ENCODE data around the gene AKR1D1. TPM values are rescaled to one million over a fixed set of nuclear protein-coding genes. Genes with fewer than 3 reads are reported as not detected.
"Not testable (repeated sequence)": the region's sequence is repeated elsewhere in the genome, so short reads cannot be mapped to it uniquely, and the experiment has no call there.

The AKR1D1 gene
- total and polyA plus RNA-seq, 2 donors = 0.05 TPM

DNA sequence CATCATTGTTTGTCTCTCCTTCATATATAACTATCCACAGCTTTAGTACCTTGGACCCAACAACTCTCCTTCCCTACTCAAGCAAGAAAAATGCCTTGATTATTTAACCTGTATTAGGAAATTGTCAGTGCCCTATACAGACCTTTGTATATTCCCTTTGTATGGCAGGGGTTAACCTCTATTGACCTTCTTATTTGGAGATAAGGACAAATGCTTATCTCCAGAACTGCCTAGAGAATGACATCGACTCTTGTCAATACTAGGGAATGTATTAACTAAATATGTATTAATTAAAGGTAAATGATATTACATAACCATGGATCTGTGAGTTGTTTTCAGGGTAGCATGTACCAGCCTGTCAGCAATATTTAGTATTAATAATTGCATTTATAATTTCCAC is 10.4 kb upstream of the AKR1D1 start:
- no peak for DNase-seq (ENCODE audit: low read depth in 6 of 9, low spot score in 9 of 9)
- H3K27ac ChIP-seq (ENCODE audit: low read depth in 1 of 2, low read length in 1 of 2) = no peak overlapping the region
- no peaks in the 10 kb centered on the region for H3K9me3 ChIP-seq (ENCODE audit: control insufficient read depth in 2 of 2, insufficient read depth in 1 of 2, low read length in 1 of 2)
- H3K27me3 ChIP-seq (ENCODE audit: control insufficient read depth in 2 of 2, insufficient read depth in 1 of 2, low read length in 1 of 2) = no peaks in the 10 kb centered on the region
- H3K36me3 ChIP-seq (ENCODE audit: control insufficient read depth in 2 of 2, insufficient read depth in 2 of 2, low read length in 1 of 2) = no peaks in the 10 kb centered on the region
- no peak overlapping the region for H3K4me3 ChIP-seq (ENCODE audit: low read length in 2 of 2)
- WGBS = 93% methylated on average over 1 of the region's 1 CpG
- no peaks in the 10 kb centered on the region for H3K4me1 ChIP-seq (ENCODE audit: control insufficient read depth in 2 of 2, insufficient read depth in 2 of 2, low read length in 2 of 2)

- Histone ChIP-seq H3K36me3 (ENCODE audit: control insufficient read depth in 2 of 2, insufficient read depth in 2 of 2, low read length in 1 of 2) (no peaks in the 10 kb centered on the region), H3K27ac (ENCODE audit: low read depth in 1 of 2, low read length in 1 of 2) (no peak overlapping the region), H3K9me3 (ENCODE audit: control insufficient read depth in 2 of 2, insufficient read depth in 1 of 2, low read length in 1 of 2) (no peaks in the 10 kb centered on the region), H3K27me3 (ENCODE audit: control insufficient read depth in 2 of 2, insufficient read depth in 1 of 2, low read length in 1 of 2) (no peaks in the 10 kb centered on the region), H3K4me1 (ENCODE audit: control insufficient read depth in 2 of 2, insufficient read depth in 2 of 2, low read length in 2 of 2) (no peaks in the 10 kb centered on the region), H3K4me3 (ENCODE audit: low read length in 2 of 2) (no peak overlapping the region)
- no peak for DNase-seq (ENCODE audit: low read depth in 6 of 9, low spot score in 9 of 9)
- 96% methylated on average over 1 of the region's 1 CpG for WGBS
Observed at GRCh38 chr7:138066954-138067394, 9.3 kb upstream of the AKR1D1 start.

DNA sequence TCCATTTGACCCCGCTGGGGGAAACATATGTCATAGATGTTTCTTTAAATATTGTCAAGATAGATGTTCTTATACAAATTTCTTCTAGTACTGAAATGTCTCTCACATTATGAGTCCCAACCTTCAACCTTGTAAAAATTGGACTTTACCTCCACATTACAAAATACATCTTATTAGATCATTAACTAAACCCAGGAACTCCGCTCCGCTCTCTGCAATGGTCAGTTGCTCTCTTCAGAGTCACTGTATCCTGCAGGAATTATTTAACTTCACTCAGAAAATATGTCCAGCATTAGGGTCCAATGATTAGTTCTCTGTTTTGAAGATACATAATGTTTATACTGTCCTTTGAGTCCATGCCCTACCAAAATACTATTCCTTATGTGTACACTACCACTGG is 8.5 kb upstream of the AKR1D1 start:
- H3K36me3 ChIP-seq (ENCODE audit: control insufficient read depth in 2 of 2, insufficient read depth in 2 of 2, low read length in 1 of 2) = no peaks in the 10 kb centered on the region
- H3K27me3 ChIP-seq (ENCODE audit: control insufficient read depth in 2 of 2, insufficient read depth in 1 of 2, low read length in 1 of 2) = no peaks in the 10 kb centered on the region
- DNase-seq (ENCODE audit: low read depth in 6 of 9, low spot score in 9 of 9) = no peak
- H3K27ac ChIP-seq (ENCODE audit: low read depth in 1 of 2, low read length in 1 of 2) = no peak overlapping the region
- no peaks in the 10 kb centered on the region for H3K4me1 ChIP-seq (ENCODE audit: control insufficient read depth in 2 of 2, insufficient read depth in 2 of 2, low read length in 2 of 2)
- H3K9me3 ChIP-seq (ENCODE audit: control insufficient read depth in 2 of 2, insufficient read depth in 1 of 2, low read length in 1 of 2) = no peaks in the 10 kb centered on the region
- no peak overlapping the region for H3K4me3 ChIP-seq (ENCODE audit: low read length in 2 of 2)
- WGBS = 99% methylated on average over 3 of the region's 3 CpGs

DNA sequence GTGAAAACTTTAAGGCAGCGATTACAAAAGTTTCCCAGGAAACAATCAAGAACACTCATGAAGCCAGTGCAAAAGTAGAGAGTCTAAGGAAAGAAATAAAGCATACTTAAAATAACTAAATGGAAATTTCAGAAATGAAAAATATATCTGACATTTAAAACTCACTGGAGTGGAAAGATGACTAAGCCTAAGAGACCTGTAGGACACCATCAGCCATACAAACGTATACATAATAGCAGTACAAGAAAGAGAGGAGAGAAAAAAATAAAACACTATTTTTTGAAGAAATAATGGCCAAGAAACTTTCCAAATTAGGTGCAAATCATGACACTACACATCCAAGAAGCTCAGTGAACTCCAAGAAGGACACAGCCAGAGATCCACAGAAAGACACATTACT is 5.4 kb upstream of the AKR1D1 start:
- H3K9me3 ChIP-seq (ENCODE audit: control insufficient read depth in 2 of 2, insufficient read depth in 1 of 2, low read length in 1 of 2) = no peaks in the 10 kb centered on the region
- no peaks in the 10 kb centered on the region for H3K36me3 ChIP-seq (ENCODE audit: control insufficient read depth in 2 of 2, insufficient read depth in 2 of 2, low read length in 1 of 2)
- DNase-seq (ENCODE audit: low read depth in 6 of 9, low spot score in 9 of 9) = no peak
- 88% methylated on average over 2 of the region's 2 CpGs for WGBS
- H3K27me3 ChIP-seq (ENCODE audit: control insufficient read depth in 2 of 2, insufficient read depth in 1 of 2, low read length in 1 of 2) = no peaks in the 10 kb centered on the region
- no peaks in the 10 kb centered on the region for H3K4me1 ChIP-seq (ENCODE audit: control insufficient read depth in 2 of 2, insufficient read depth in 2 of 2, low read length in 2 of 2)
- no peak overlapping the region for H3K4me3 ChIP-seq (ENCODE audit: low read length in 2 of 2)
- no peak overlapping the region for H3K27ac ChIP-seq (ENCODE audit: low read depth in 1 of 2, low read length in 1 of 2)

GRCh38 chr7:138072726-138073125 is 3.5 kb upstream of the AKR1D1 start:
- H3K4me3 ChIP-seq (ENCODE audit: low read length in 2 of 2) = no peak overlapping the region
- no peaks in the 10 kb centered on the region for H3K27me3 ChIP-seq (ENCODE audit: control insufficient read depth in 2 of 2, insufficient read depth in 1 of 2, low read length in 1 of 2)
- 95% methylated on average over 2 of the region's 2 CpGs for WGBS
- no peak for DNase-seq (ENCODE audit: low read depth in 6 of 9, low spot score in 9 of 9)
- no peaks in the 10 kb centered on the region for H3K36me3 ChIP-seq (ENCODE audit: control insufficient read depth in 2 of 2, insufficient read depth in 2 of 2, low read length in 1 of 2)
- no peaks in the 10 kb centered on the region for H3K4me1 ChIP-seq (ENCODE audit: control insufficient read depth in 2 of 2, insufficient read depth in 2 of 2, low read length in 2 of 2)
- H3K27ac ChIP-seq (ENCODE audit: low read depth in 1 of 2, low read length in 1 of 2) = no peak overlapping the region
- no peaks in the 10 kb centered on the region for H3K9me3 ChIP-seq (ENCODE audit: control insufficient read depth in 2 of 2, insufficient read depth in 1 of 2, low read length in 1 of 2)

DNA sequence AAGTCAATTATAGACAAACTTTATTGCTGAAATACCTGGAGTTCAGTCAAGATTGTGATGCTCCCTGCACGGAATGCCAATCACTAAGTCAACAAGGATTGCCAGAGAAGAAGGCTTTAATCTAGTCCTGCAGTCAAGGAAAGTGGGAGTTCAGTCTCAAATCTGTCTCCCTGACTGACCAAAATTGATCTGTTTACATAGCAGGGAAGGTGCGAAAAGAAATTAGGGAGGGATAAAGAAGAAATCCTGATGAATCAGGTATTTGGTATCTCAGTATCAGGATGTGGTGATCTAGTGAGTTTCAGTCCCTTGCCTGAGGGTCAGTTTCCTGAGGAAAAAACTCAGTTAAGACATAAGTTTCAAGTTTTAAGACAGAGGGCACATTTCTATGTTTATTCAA is 2.1 kb upstream of the AKR1D1 start:
- H3K27ac ChIP-seq (ENCODE audit: low read depth in 1 of 2, low read length in 1 of 2) = no peak overlapping the region
- H3K4me1 ChIP-seq (ENCODE audit: control insufficient read depth in 2 of 2, insufficient read depth in 2 of 2, low read length in 2 of 2) = no peaks in the 10 kb centered on the region
- no peak overlapping the region for H3K4me3 ChIP-seq (ENCODE audit: low read length in 2 of 2)
- DNase-seq (ENCODE audit: low read depth in 6 of 9, low spot score in 9 of 9) = no peak
- no peaks in the 10 kb centered on the region for H3K36me3 ChIP-seq (ENCODE audit: control insufficient read depth in 2 of 2, insufficient read depth in 2 of 2, low read length in 1 of 2)
- WGBS = 97% methylated on average over 2 of the region's 2 CpGs
- no peaks in the 10 kb centered on the region for H3K9me3 ChIP-seq (ENCODE audit: control insufficient read depth in 2 of 2, insufficient read depth in 1 of 2, low read length in 1 of 2)
- no peaks in the 10 kb centered on the region for H3K27me3 ChIP-seq (ENCODE audit: control insufficient read depth in 2 of 2, insufficient read depth in 1 of 2, low read length in 1 of 2)

DNA sequence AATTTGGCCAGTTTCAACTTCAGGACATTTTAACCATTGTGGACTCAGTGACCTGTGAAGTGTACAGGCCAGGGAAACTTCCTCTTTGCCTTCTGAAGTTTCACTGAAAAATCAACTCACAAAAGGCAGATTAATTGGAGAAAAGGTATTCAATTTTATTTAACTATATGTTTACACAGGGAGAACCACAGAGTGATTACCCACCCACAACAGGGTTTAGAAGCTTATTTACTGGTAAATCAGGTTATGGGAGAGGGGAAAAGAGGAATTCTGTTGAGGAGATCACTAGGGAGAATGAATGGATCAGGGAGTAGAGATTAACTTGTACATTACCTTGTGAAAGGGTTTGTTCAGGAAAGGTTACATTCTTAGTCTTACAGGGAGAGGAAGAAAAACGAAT is 1.7 kb upstream of the AKR1D1 start:
- Histone ChIP-seq H3K4me1 (ENCODE audit: control insufficient read depth in 2 of 2, insufficient read depth in 2 of 2, low read length in 2 of 2) (no peaks in the 10 kb centered on the region), H3K27ac (ENCODE audit: low read depth in 1 of 2, low read length in 1 of 2) (no peak overlapping the region), H3K36me3 (ENCODE audit: control insufficient read depth in 2 of 2, insufficient read depth in 2 of 2, low read length in 1 of 2) (no peaks in the 10 kb centered on the region), H3K9me3 (ENCODE audit: control insufficient read depth in 2 of 2, insufficient read depth in 1 of 2, low read length in 1 of 2) (no peaks in the 10 kb centered on the region), H3K4me3 (ENCODE audit: low read length in 2 of 2) (no peak overlapping the region), H3K27me3 (ENCODE audit: control insufficient read depth in 2 of 2, insufficient read depth in 1 of 2, low read length in 1 of 2) (no peaks in the 10 kb centered on the region)
- WGBS = 75% methylated on average over 1 of the region's 1 CpG
- DNase-seq (ENCODE audit: low read depth in 6 of 9, low spot score in 9 of 9) = no peak

- no peak overlapping the region for H3K27ac ChIP-seq (ENCODE audit: low read depth in 1 of 2, low read length in 1 of 2)
- WGBS = 90% methylated on average over 3 of the region's 3 CpGs
- H3K4me1 ChIP-seq (ENCODE audit: control insufficient read depth in 2 of 2, insufficient read depth in 2 of 2, low read length in 2 of 2) = no peaks in the 10 kb centered on the region
- no peaks in the 10 kb centered on the region for H3K36me3 ChIP-seq (ENCODE audit: control insufficient read depth in 2 of 2, insufficient read depth in 2 of 2, low read length in 1 of 2)
- H3K27me3 ChIP-seq (ENCODE audit: control insufficient read depth in 2 of 2, insufficient read depth in 1 of 2, low read length in 1 of 2) = no peaks in the 10 kb centered on the region
- H3K4me3 ChIP-seq (ENCODE audit: low read length in 2 of 2) = no peak overlapping the region
- no peaks in the 10 kb centered on the region for H3K9me3 ChIP-seq (ENCODE audit: control insufficient read depth in 2 of 2, insufficient read depth in 1 of 2, low read length in 1 of 2)
- no peak for DNase-seq (ENCODE audit: low read depth in 6 of 9, low spot score in 9 of 9)
Observed at GRCh38 chr7:138075350-138075749, 909 bp upstream of the AKR1D1 start.

GRCh38 chr7:138075786-138076185 is 473 bp upstream of the AKR1D1 start:
- not testable (repeated sequence) for H3K4me3 ChIP-seq (ENCODE audit: low read length in 2 of 2); H3K27me3 ChIP-seq (ENCODE audit: control insufficient read depth in 2 of 2, insufficient read depth in 1 of 2, low read length in 1 of 2); H3K36me3 ChIP-seq (ENCODE audit: control insufficient read depth in 2 of 2, insufficient read depth in 2 of 2, low read length in 1 of 2); H3K9me3 ChIP-seq (ENCODE audit: control insufficient read depth in 2 of 2, insufficient read depth in 1 of 2, low read length in 1 of 2); DNase-seq (ENCODE audit: low read depth in 6 of 9, low spot score in 9 of 9); H3K4me1 ChIP-seq (ENCODE audit: control insufficient read depth in 2 of 2, insufficient read depth in 2 of 2, low read length in 2 of 2); H3K27ac ChIP-seq (ENCODE audit: low read depth in 1 of 2, low read length in 1 of 2)
- 95% methylated on average over 1 of the region's 1 CpG for WGBS

DNA sequence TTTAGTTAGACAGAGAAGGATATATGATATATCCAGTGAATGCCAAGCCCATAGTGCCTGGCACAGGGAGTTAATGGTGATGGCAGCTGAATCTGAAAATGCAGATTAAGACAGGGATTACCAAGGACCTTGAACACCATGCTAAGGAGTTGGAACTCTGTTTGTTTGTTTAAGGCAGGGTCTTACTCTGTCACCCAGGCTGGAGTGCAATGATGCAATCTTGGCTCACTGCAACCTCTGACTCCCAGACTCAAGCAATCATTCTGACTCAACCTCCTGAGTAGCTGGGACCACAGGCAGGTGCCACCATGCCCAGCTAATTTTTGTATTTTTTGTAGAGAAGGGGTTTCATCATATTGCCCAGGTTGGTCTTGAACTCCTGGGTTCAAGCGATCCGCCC is 1.6 kb downstream of the AKR1D1 start:
- H3K27me3 ChIP-seq (ENCODE audit: control insufficient read depth in 2 of 2, insufficient read depth in 1 of 2, low read length in 1 of 2) = no peaks in the 10 kb centered on the region
- no peaks in the 10 kb centered on the region for H3K36me3 ChIP-seq (ENCODE audit: control insufficient read depth in 2 of 2, insufficient read depth in 2 of 2, low read length in 1 of 2)
- no peak overlapping the region for H3K27ac ChIP-seq (ENCODE audit: low read depth in 1 of 2, low read length in 1 of 2)
- no peaks in the 10 kb centered on the region for H3K9me3 ChIP-seq (ENCODE audit: control insufficient read depth in 2 of 2, insufficient read depth in 1 of 2, low read length in 1 of 2)
- H3K4me3 ChIP-seq (ENCODE audit: low read length in 2 of 2) = no peak overlapping the region
- no peaks in the 10 kb centered on the region for H3K4me1 ChIP-seq (ENCODE audit: control insufficient read depth in 2 of 2, insufficient read depth in 2 of 2, low read length in 2 of 2)
- DNase-seq (ENCODE audit: low read depth in 6 of 9, low spot score in 9 of 9) = no peak
- WGBS = 94% methylated on average over 2 of the region's 2 CpGs
